ENCODE measurements around the gene KCNQ5. TPM values are rescaled to one million over a fixed set of nuclear protein-coding genes. Genes with fewer than 3 reads are reported as not detected.

KCNQ5 gene
- polyA plus RNA-seq, 3 donors: under 0.01 to 0.15 TPM; not detected in 1

- WGBS, 3 donors: 78 to 81% (median 80%) methylated on average over 1 of the region's 1 CpG
- no peak overlapping the region for H3K27ac ChIP-seq (ENCODE audit: low read depth, low read length)
Observed at GRCh38 chr6:72661411-72661810, 39.5 kb downstream of the KCNQ5 start.

DNA sequence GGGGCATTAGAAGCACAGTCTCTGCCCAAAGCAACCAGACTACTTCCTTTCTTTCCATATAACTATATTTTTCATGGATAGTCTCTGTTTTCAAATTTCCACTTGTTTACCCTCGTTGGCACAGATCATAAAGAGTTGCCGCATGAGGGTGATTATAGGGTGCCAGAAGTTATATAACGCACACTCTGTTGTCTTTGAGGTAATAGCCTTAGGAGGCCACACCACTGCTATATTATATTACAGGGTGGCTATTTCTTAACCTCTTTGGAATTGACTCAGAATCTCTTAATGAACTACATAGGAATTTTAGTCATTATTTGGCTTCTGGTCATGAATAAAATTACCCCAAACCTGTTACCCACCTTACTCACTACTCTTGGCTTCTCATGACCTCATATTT, 43.7 kb downstream of the KCNQ5 start:
- 88 to 92% (median 91%) methylated on average over 3 of the region's 3 CpGs for whole genome bisulfite sequencing, 3 donors
- H3K27ac ChIP-seq (ENCODE audit: low read depth, low read length): no peak overlapping the region

GRCh38 chr6:72669324-72669723, 47.5 kb downstream of the KCNQ5 start:
- H3K27ac ChIP-seq (ENCODE audit: low read depth, low read length): no peak overlapping the region
- WGBS, 3 donors: 73 to 83% (median 81%) methylated on average over 3 of the region's 3 CpGs

- H3K27ac ChIP-seq (ENCODE audit: low read depth, low read length): no peak overlapping the region
- WGBS, 3 donors: 68 to 74% (median 74%) methylated on average over 1 of the region's 1 CpG
Observed at GRCh38 chr6:72672906-72673305, 51.0 kb downstream of the KCNQ5 start.

DNA sequence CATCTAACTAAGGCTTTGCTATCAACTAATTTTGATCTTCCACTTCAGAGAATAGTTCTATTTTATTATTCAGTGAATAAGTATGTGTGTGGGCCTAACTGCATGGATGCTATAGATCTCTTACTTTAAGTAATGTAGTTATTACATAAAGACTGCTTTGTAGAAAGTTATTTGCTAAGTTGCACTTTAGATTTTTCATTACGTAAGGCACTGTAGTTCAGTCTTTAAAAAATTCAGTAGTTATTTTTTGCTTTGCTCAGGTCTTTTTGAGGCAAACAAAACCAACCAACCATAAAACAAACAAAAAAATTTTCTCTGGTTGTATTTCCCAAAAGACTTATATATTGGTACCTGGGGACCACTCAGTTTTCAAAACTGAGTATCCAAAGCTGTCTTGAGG, 53.0 kb downstream of the KCNQ5 start:
- WGBS, 3 donors: 90 to 93% (median 93%) methylated on average over 1 of the region's 1 CpG
- no peak overlapping the region for H3K27ac ChIP-seq (ENCODE audit: low read depth, low read length)

GRCh38 chr6:72675396-72675795, 53.5 kb downstream of the KCNQ5 start:
- H3K27ac ChIP-seq (ENCODE audit: low read depth, low read length): no peak overlapping the region
- 25 to 89% (median 82%) methylated on average over 1 of the region's 1 CpG for WGBS, 3 donors

- WGBS, 3 donors: 84 to 90% (median 87%) methylated on average over 3 of the region's 3 CpGs
- no peak overlapping the region for H3K27ac ChIP-seq (ENCODE audit: low read depth, low read length)
Observed at GRCh38 chr6:72676995-72677394, 55.1 kb downstream of the KCNQ5 start.

- WGBS, 3 donors: 75 to 91% (median 85%) methylated on average over 1 of the region's 1 CpG
Observed at GRCh38 chr6:72677740-72678139, 55.9 kb downstream of the KCNQ5 start.

GRCh38 chr6:72683797-72684196, 61.9 kb downstream of the KCNQ5 start:
- 95 to 98% (median 98%) methylated on average over 3 of the region's 3 CpGs for WGBS, 3 donors
- H3K27ac ChIP-seq (ENCODE audit: low read depth, low read length): no peak overlapping the region

More at GRCh38 chr6:72677740-72678139, 55.9 kb downstream of the KCNQ5 start:
- no peak overlapping the region for H3K27ac ChIP-seq (ENCODE audit: low read depth, low read length)

- 80 to 86% (median 82%) methylated on average over 7 of the region's 7 CpGs for WGBS, 3 donors
- H3K27ac ChIP-seq (ENCODE audit: low read depth, low read length): no peak overlapping the region
Observed at GRCh38 chr6:72689107-72689954, 67.5 kb downstream of the KCNQ5 start.

GRCh38 chr6:72691249-72691648, 69.4 kb downstream of the KCNQ5 start:
- 79 to 81% (median 80%) methylated on average over 6 of the region's 6 CpGs for WGBS, 3 donors
- no peak overlapping the region for H3K27ac ChIP-seq (ENCODE audit: low read depth, low read length)

DNA sequence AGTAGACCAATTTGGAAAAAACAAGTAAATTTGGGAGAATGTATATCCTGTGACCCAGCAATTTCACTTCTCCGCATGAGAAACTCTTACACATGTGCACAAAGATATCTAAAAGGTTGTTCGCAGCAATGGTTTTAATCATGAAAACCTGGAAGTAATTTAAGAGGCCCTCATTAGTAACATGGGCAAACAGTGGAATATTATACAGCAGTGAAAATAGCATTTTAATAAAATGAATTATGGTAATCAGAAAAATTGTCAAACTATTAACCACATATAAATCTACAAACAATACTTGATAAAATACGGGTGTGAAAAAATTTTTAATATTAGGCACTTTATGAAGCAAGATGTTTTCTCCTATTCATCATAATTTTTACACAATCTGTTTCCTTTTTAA, 74.2 kb downstream of the KCNQ5 start:
- no peak overlapping the region for H3K27ac ChIP-seq (ENCODE audit: low read depth, low read length)
- WGBS, 3 donors: 82 to 95% (median 94%) methylated on average over 3 of the region's 3 CpGs

DNA sequence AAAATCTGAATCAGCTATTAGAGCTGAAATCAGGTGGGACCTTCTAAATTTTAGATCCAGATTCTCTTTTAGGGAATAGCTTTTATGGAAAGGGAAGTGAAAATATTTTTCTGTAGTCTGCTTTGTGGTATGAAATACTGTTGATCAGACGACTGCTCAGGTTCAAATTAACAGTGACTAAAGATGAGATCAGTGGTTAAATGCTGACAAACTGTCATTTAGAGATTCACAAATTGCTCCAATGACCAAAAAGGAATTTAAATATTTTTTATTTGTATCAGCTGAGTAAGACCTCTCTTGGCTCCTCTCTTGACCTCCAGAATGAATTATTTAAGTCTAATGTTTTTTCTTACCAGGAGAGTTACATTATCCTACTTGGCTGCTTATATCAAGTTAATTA, 77.3 kb downstream of the KCNQ5 start:
- 50 to 83% (median 69%) methylated on average over 1 of the region's 1 CpG for WGBS, 3 donors
- H3K27ac ChIP-seq (ENCODE audit: low read depth, low read length): no peak overlapping the region

DNA sequence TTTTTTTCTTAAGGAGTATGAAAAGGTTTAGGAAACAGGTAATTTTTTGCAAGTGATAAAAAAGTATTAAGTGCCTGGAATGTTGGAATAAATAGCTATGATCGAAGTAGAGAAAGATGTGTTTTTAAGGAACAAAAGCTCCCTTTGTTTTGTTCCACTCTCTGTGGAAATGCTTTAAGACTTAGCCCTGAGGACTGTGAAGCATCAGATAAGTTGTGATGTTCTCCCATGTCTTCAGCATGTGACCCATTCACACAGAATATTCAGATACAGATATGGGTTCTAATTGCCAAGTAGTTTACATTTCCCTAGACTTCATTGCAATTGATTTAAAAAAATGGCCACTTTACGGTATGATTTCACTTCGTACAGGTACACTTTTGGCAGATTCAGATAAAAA, 80.6 kb downstream of the KCNQ5 start:
- no peak overlapping the region for H3K27ac ChIP-seq (ENCODE audit: low read depth, low read length)
- WGBS, 3 donors: 69 to 90% (median 85%) methylated on average over 3 of the region's 3 CpGs

- H3K27ac ChIP-seq (ENCODE audit: low read depth, low read length): no peak overlapping the region
- 33 to 47% (median 43%) methylated on average over 2 of the region's 2 CpGs for WGBS, 3 donors
Observed at GRCh38 chr6:72703093-72703492, 81.2 kb downstream of the KCNQ5 start.

- WGBS, 3 donors: 85 to 91% (median 90%) methylated on average over 4 of the region's 4 CpGs
- H3K27ac ChIP-seq (ENCODE audit: low read depth, low read length): no peak overlapping the region
Observed at GRCh38 chr6:72704979-72705378, 83.1 kb downstream of the KCNQ5 start.

- no peak overlapping the region for H3K27ac ChIP-seq (ENCODE audit: low read depth, low read length)
- 67 to 75% (median 74%) methylated on average over 1 of the region's 1 CpG for WGBS, 3 donors
Observed at GRCh38 chr6:72709431-72709830, 87.6 kb downstream of the KCNQ5 start.

DNA sequence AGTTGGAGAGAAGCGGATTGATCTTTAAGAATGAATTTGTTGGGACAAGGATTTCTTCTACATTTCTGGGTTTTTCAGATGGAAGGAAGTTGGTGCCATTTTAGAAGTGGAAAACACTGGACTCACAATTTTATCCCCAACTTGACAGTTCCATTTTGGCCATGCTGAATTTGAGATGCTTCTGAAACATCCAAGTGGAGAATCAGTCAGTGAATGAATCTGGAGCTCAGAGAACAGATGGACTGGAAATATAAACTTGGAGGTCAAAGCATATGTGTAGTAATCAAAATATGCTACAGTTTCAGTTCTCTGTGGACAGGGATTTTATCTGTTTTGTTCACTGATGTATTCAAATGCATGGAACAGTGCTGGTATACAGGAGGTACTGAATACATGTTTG, 89.9 kb downstream of the KCNQ5 start:
- H3K27ac ChIP-seq (ENCODE audit: low read depth, low read length): no peak overlapping the region
- 93 to 97% (median 93%) methylated on average over 1 of the region's 1 CpG for WGBS, 3 donors

DNA sequence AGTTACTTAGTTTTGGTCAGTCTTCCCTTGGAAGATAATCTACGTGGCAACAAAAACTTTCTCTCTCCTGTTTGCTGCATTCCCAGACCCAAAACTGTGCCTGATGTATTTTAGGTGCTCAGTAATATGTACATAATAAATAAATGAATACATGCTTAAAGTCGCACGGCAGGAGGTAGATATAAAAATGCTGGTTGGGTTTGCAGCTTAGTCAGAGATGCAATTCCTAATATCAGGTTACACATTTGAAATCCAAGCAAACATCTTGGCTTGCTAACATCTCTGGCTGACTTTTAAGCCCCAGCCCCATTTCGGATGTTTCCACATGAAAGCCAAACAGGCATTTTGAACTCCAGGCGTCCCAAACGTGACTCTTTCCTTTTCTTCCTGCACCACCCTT, 91.0 kb downstream of the KCNQ5 start:
- H3K27ac ChIP-seq (ENCODE audit: low read depth, low read length): no peak overlapping the region
- 66 to 80% (median 74%) methylated on average over 6 of the region's 6 CpGs for WGBS, 3 donors

DNA sequence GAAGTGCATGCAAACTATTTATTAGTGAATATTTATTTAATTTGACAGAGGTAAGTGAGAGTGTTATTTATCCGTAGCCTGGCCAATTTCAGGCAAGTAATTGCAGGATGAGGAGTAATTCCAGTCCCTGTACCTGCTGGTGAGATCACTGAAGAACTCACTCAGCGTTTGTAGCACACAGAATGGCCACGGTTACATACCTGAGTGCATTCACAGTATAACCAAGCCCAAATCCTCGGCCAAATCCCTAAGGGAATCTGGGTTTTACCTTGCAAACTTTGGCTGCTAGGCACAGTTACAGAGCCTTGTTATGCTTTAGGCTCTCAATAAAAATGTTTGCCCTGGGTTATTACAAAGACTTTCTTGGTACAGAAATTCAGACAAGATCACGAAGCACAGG, 93.3 kb downstream of the KCNQ5 start:
- no peak overlapping the region for H3K27ac ChIP-seq (ENCODE audit: low read depth, low read length)
- WGBS, 3 donors: 73 to 76% (median 76%) methylated on average over 5 of the region's 5 CpGs
